PC-9 (cell line): ENCODE results near the gene WDR20.

ENCODE experiments used
- CTCF ChIP-seq: fragments of 200-600 bp; sonication (generic); conservative IDR thresholded peaks from 2 replicates; pipeline ENCODE4 v1.6.1; 2017; ENCODE audit warnings: mixed run types, antibody characterized with exemption, mild to moderate bottlenecking, moderate library complexity
- EZH2 ChIP-seq: fragments of 200-600 bp; sonication (generic); IDR thresholded peaks from 2 replicates; pipeline ENCODE4 v1.8.0; 2017; ENCODE audit warnings: antibody characterized with exemption, low read depth

GRCh38 chr14:102209224-102209966, 69.7 kb downstream of the WDR20 start:
- TF ChIP-seq CTCF (peak; percentile 57), EZH2 (no peak)
